NT2/D1 (cell line): ENCODE results near the gene ACVR1.

Experiments used
- SUZ12 ChIP-seq: IDR thresholded peaks from 2 replicates; pipeline ENCODE4 v1.6.1; 2011; ENCODE audit not compliant: insufficient read length, insufficient read depth; ENCODE audit errors: extremely low read depth
- YY1 ChIP-seq: IDR thresholded peaks from 2 replicates; pipeline ENCODE4 v1.6.1; 2011; ENCODE audit not compliant: insufficient read length, insufficient read depth

- TF ChIP-seq SUZ12 = no peak
- no peak for TF ChIP-seq YY1
Observed at GRCh38 chr2:157887946-157888345, 11.8 kb upstream of the ACVR1 start.
